Measurements from ENCODE around the gene GLB1L. TPM values are rescaled to one million over a fixed set of nuclear protein-coding genes. Genes with fewer than 3 reads are reported as not detected.

GLB1L gene
- total RNA-seq, 1 donor, result 21.0 TPM

DNA sequence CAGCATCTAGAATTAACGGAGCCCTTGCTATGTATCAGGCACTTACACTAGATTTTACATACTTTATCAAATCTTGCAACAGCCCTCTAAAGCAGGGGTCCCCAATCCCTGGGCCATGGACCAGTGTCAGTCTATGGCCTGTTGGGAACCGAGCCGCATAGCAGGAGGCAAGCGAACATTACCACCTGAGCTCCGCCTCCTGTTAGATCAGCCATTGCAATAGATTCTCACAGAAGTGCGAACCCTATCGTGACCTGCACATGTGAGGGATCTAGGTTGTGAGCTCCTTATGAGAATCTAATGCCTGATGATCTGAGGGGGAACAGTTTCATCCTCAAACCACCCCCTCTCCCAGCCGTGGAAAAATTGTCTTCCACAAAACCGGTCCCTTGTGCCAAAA lies 47.4 kb upstream of the GLB1L start:
- no peaks in the 10 kb centered on the region for H3K79me2 ChIP-seq (ENCODE audit: insufficient read depth, low read length)
- H2AFZ ChIP-seq (ENCODE audit: low read length), result no peak overlapping the region
- H3K4me3 ChIP-seq (ENCODE audit: insufficient read depth, low read length), result no peak overlapping the region
- TF ChIP-seq, protein P1, sequence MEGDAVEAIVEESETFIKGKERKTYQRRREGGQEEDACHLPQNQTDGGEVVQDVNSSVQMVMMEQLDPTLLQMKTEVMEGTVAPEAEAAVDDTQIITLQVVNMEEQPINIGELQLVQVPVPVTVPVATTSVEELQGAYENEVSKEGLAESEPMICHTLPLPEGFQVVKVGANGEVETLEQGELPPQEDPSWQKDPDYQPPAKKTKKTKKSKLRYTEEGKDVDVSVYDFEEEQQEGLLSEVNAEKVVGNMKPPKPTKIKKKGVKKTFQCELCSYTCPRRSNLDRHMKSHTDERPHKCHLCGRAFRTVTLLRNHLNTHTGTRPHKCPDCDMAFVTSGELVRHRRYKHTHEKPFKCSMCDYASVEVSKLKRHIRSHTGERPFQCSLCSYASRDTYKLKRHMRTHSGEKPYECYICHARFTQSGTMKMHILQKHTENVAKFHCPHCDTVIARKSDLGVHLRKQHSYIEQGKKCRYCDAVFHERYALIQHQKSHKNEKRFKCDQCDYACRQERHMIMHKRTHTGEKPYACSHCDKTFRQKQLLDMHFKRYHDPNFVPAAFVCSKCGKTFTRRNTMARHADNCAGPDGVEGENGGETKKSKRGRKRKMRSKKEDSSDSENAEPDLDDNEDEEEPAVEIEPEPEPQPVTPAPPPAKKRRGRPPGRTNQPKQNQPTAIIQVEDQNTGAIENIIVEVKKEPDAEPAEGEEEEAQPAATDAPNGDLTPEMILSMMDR (IDR thresholded peaks at IDR 0.05; ENCODE audit: extremely low read depth, low read depth, low read length), result no peak
- no peaks in the 10 kb centered on the region for H3K36me3 ChIP-seq (ENCODE audit: insufficient read depth, low read length)
- H3K4me2 ChIP-seq (ENCODE audit: insufficient read depth, low read length), result no peak overlapping the region
- peaks cover 18% of the 10 kb centered on the region for H3K4me1 ChIP-seq (ENCODE audit: insufficient read depth, low read length)
- H3K9me3 ChIP-seq (ENCODE audit: low read depth, low read length), result no peaks in the 10 kb centered on the region
- DNase-seq (ENCODE audit: insufficient read length, low spot score, missing footprints), result no peak
- no peak overlapping the region for H3K27ac ChIP-seq (ENCODE audit: low read depth, low read length)
- H3K27me3 ChIP-seq (ENCODE audit: insufficient read depth, low read length), result no peaks in the 10 kb centered on the region
- H4K20me1 ChIP-seq (ENCODE audit: insufficient read depth, low read length), result no peaks in the 10 kb centered on the region

DNA sequence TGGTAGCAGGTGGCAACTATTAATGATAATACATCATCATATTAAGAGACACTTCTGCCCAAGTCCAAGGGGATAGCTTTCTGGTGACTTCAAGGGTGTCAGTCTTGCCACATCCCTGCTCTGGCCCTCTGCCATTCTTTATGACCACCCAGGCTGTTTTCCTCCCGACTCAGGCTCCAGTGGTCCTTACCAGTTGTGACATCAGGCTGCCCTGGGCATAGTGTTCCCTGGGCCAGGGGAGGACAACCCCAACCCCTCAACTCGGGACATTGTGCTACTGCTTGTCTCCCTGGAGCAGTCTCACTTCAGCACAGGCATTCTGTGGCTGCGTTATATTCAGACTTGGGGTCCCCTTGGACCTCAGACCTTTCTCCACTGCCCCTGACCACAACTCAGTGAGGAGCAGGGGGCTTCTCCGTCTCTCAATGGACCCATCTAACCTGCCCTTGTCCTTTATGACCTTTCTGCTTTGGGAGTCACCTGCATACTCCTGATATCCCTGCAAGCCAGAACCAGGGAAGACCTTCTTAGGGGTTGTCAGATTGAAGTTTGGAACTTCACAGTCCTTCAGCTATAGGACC lies 46.8 kb upstream of the GLB1L start:
- Histone ChIP-seq H3K9me3 (ENCODE audit: low read depth, low read length) (no peaks in the 10 kb centered on the region), H3K36me3 (ENCODE audit: insufficient read depth, low read length) (no peaks in the 10 kb centered on the region), H3K27ac (ENCODE audit: low read depth, low read length) (no peak overlapping the region), H4K20me1 (ENCODE audit: insufficient read depth, low read length) (no peaks in the 10 kb centered on the region), H3K27me3 (ENCODE audit: insufficient read depth, low read length) (no peaks in the 10 kb centered on the region), H3K79me2 (ENCODE audit: insufficient read depth, low read length) (no peaks in the 10 kb centered on the region), H3K4me1 (ENCODE audit: insufficient read depth, low read length) (peaks cover 18% of the 10 kb centered on the region), H2AFZ (ENCODE audit: low read length) (no peak overlapping the region), H3K4me3 (ENCODE audit: insufficient read depth, low read length) (no peak overlapping the region), H3K4me2 (ENCODE audit: insufficient read depth, low read length) (no peak overlapping the region)
- DNase-seq (ENCODE audit: insufficient read length, low spot score, missing footprints), result no peak
- TF ChIP-seq, protein P1 (IDR thresholded peaks at IDR 0.05; ENCODE audit: extremely low read depth, low read depth, low read length), result no peak

DNA sequence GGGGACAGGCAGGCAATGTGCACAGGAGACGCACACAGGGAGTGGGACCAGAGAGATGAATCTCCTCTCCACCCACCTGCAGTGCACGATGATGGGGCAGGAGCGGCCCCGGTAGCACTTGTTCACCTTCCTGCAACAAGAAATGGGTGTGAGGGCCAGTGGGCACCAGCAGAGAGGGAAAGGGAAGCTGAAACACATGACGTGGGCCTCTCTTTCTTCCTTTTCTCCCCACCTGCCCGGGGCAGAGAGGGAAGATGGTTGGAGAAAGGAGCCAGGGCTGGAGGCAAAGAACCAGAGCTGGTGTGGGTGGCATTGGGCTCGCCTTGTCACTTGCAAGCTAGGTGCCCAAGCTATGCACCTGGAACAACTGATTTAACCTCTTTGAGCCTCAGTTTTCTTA lies 46.1 kb upstream of the GLB1L start:
- Histone ChIP-seq H3K4me2 (ENCODE audit: insufficient read depth, low read length) (no peak overlapping the region), H3K9me3 (ENCODE audit: low read depth, low read length) (no peaks in the 10 kb centered on the region), H3K27me3 (ENCODE audit: insufficient read depth, low read length) (no peaks in the 10 kb centered on the region), H3K27ac (ENCODE audit: low read depth, low read length) (no peak overlapping the region), H3K4me1 (ENCODE audit: insufficient read depth, low read length) (peaks cover 23% of the 10 kb centered on the region), H3K36me3 (ENCODE audit: insufficient read depth, low read length) (no peaks in the 10 kb centered on the region), H3K4me3 (ENCODE audit: insufficient read depth, low read length) (no peak overlapping the region), H4K20me1 (ENCODE audit: insufficient read depth, low read length) (no peaks in the 10 kb centered on the region), H3K79me2 (ENCODE audit: insufficient read depth, low read length) (no peaks in the 10 kb centered on the region), H2AFZ (ENCODE audit: low read length) (no peak overlapping the region)
- no peak for DNase-seq (ENCODE audit: insufficient read length, low spot score, missing footprints)
- TF ChIP-seq, protein P1 (IDR thresholded peaks at IDR 0.05; ENCODE audit: extremely low read depth, low read depth, low read length), result no peak

DNA sequence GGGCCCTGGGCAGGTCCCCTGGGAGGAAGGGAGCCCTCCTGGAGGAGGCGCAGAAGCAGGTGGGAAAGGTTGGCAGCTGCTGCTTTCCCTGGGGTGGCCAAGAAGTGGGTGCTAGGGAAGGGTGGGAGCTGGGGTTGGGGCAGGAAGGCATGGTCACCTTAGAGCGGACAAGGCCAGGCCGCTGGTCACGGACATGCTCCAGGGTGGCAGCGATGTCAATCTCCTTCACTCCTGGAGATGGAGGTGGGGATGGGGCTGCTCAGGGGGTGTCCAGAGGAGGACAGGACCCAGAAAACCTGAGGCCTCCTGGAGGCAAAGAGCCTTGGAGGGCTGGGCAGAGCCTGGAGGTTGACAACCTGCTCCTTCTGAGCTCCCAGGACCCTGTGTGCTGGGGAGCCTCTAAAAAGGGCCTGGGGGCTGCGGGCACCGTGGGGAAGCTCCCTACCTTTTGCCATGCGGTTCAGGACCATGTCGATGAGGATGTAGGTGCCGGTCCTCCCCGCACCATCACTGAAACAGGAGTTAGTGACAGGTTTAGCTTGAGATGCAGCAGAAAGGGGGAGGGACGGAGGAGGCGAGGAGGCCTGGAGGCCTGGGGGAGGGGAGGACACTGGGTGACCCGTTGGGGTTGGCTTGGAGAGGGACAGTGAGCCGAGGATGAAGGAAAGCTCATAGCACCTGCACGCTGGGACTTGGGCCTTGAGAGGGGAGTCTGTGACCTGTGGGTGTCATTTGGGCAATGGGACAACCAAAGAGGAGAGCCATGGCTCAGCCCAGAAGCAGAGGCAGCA lies 45.3 kb upstream of the GLB1L start:
- H3K79me2 ChIP-seq (ENCODE audit: insufficient read depth, low read length), result no peaks in the 10 kb centered on the region
- TF ChIP-seq, protein P1 (IDR thresholded peaks at IDR 0.05; ENCODE audit: extremely low read depth, low read depth, low read length), result no peak
- H2AFZ ChIP-seq (ENCODE audit: low read length), result no peak overlapping the region
- no peak overlapping the region for H3K27ac ChIP-seq (ENCODE audit: low read depth, low read length)
- no peaks in the 10 kb centered on the region for H3K27me3 ChIP-seq (ENCODE audit: insufficient read depth, low read length)
- H3K4me2 ChIP-seq (ENCODE audit: insufficient read depth, low read length), result peak overlapping the region; percentile 20
- no peak for DNase-seq (ENCODE audit: insufficient read length, low spot score, missing footprints)
- H4K20me1 ChIP-seq (ENCODE audit: insufficient read depth, low read length), result no peaks in the 10 kb centered on the region
- no peaks in the 10 kb centered on the region for H3K9me3 ChIP-seq (ENCODE audit: low read depth, low read length)
- peaks cover 26% of the 10 kb centered on the region for H3K4me1 ChIP-seq (ENCODE audit: insufficient read depth, low read length)
- H3K36me3 ChIP-seq (ENCODE audit: insufficient read depth, low read length), result no peaks in the 10 kb centered on the region
- H3K4me3 ChIP-seq (ENCODE audit: insufficient read depth, low read length), result no peak overlapping the region
